Uterus (tissue), 2 donors: ENCODE measurements around the gene EML1.

Experiments
- POLR2A ChIP-seq, 2 donors: fragments of 450-650 bp; IDR thresholded peaks; one replicate each; pipeline ENCODE4 v1.6.1; 2016; ENCODE audit warnings: antibody characterized with exemption in 2 of 2, mild to moderate bottlenecking in 1 of 2, moderate library complexity in 1 of 2
- TF ChIP-seq, protein P1 (sequence below), 4 experiments: fragments of 200-600 bp in 2 of 4; fragments of 450-650 bp in 2 of 4; sonication (generic) in 2 of 4; IDR thresholded peaks; one replicate each; pipeline ENCODE4 v1.5.1; 2016 to 2019; ENCODE audit warnings: antibody characterized with exemption in 4 of 4, mild to moderate bottlenecking in 2 of 4, moderate library complexity in 1 of 4

- TF ChIP-seq, protein P1, sequence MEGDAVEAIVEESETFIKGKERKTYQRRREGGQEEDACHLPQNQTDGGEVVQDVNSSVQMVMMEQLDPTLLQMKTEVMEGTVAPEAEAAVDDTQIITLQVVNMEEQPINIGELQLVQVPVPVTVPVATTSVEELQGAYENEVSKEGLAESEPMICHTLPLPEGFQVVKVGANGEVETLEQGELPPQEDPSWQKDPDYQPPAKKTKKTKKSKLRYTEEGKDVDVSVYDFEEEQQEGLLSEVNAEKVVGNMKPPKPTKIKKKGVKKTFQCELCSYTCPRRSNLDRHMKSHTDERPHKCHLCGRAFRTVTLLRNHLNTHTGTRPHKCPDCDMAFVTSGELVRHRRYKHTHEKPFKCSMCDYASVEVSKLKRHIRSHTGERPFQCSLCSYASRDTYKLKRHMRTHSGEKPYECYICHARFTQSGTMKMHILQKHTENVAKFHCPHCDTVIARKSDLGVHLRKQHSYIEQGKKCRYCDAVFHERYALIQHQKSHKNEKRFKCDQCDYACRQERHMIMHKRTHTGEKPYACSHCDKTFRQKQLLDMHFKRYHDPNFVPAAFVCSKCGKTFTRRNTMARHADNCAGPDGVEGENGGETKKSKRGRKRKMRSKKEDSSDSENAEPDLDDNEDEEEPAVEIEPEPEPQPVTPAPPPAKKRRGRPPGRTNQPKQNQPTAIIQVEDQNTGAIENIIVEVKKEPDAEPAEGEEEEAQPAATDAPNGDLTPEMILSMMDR (IDR thresholded peaks at IDR 0.05) = no peak
- TF ChIP-seq POLR2A (IDR thresholded peaks at IDR 0.05) = no peak
Measured at GRCh38 chr14:99764222-99764706, 28.9 kb upstream of the EML1 start.
